HT-29 (cell line): ENCODE measurements around the gene ADGRB3. TPM values are rescaled to one million over a fixed set of nuclear protein-coding genes. Genes with fewer than 3 reads are reported as not detected.
"Not testable (repeated sequence)": the region's sequence is repeated elsewhere in the genome, so short reads cannot be mapped to it uniquely, and the experiment has no call there.

Experiments used
- DNase-seq: peaks from one replicate; pipeline ENCODE4 v3.0.0-alpha.2; 2015; ENCODE audit warnings: low spot score
- total RNA-seq: library from RNA; depleted of rRNA; stranded (reverse); fragments of >200 nt; shearing (Covaris generic); gene quantifications from 2 replicates; pipeline ENCODE4 v1.2.3, GENCODE V29; 2014

The ADGRB3 gene
- total RNA-seq, 1 experiment from 2014 or later, result not detected

- no peak for DNase-seq
These were observed 144.3 kb downstream of the ADGRB3 start for GRCh38 chr6:68779366-68779765.

GRCh38 chr6:68790128-68790527, 155.0 kb downstream of the ADGRB3 start:
- not testable (repeated sequence) for DNase-seq

- not testable (repeated sequence) for DNase-seq
These were observed 179.9 kb downstream of the ADGRB3 start for GRCh38 chr6:68814976-68815375.

- DNase-seq, result no peak
These were observed 191.4 kb downstream of the ADGRB3 start for GRCh38 chr6:68826501-68826900.

GRCh38 chr6:68834551-68834950, 199.5 kb downstream of the ADGRB3 start:
- DNase-seq, result no peak

GRCh38 chr6:68838571-68838970, 203.5 kb downstream of the ADGRB3 start:
- DNase-seq, result no peak

- no peak for DNase-seq
These were observed 217.7 kb downstream of the ADGRB3 start for GRCh38 chr6:68852791-68853190.

- no peak for DNase-seq
These were observed 224.2 kb downstream of the ADGRB3 start for GRCh38 chr6:68859233-68859632.

- DNase-seq, result no peak
These were observed 233.6 kb downstream of the ADGRB3 start for GRCh38 chr6:68868646-68869045.

GRCh38 chr6:68873236-68873635, 238.2 kb downstream of the ADGRB3 start:
- DNase-seq, result no peak

GRCh38 chr6:68874747-68875146, 239.7 kb downstream of the ADGRB3 start:
- no peak for DNase-seq

GRCh38 chr6:68875403-68875802, 240.3 kb downstream of the ADGRB3 start:
- no peak for DNase-seq

GRCh38 chr6:68876792-68877493, 241.9 kb downstream of the ADGRB3 start:
- DNase-seq, result peak; percentile 29

- DNase-seq, result no peak
These were observed 245.2 kb downstream of the ADGRB3 start for GRCh38 chr6:68880050-68880813.

GRCh38 chr6:68883325-68883724, 248.2 kb downstream of the ADGRB3 start:
- DNase-seq, result not testable (repeated sequence)

- no peak for DNase-seq
These were observed 256.3 kb downstream of the ADGRB3 start for GRCh38 chr6:68891419-68891818.

GRCh38 chr6:68892452-68892851, 257.4 kb downstream of the ADGRB3 start:
- no peak for DNase-seq

GRCh38 chr6:68895929-68896328, 260.8 kb downstream of the ADGRB3 start:
- no peak for DNase-seq

- no peak for DNase-seq
These were observed 266.0 kb downstream of the ADGRB3 start for GRCh38 chr6:68901044-68901443.

GRCh38 chr6:68911334-68911733, 276.3 kb downstream of the ADGRB3 start:
- DNase-seq, result no peak

- DNase-seq, result no peak
These were observed 276.7 kb downstream of the ADGRB3 start for GRCh38 chr6:68911811-68912210.

GRCh38 chr6:68912805-68913204, 277.7 kb downstream of the ADGRB3 start:
- DNase-seq, result not testable (repeated sequence)

GRCh38 chr6:68915586-68915985, 280.5 kb downstream of the ADGRB3 start:
- DNase-seq, result no peak
